Breast epithelium (tissue), 4 donors: ENCODE results near the gene RECQL. TPM values are rescaled to one million over a fixed set of nuclear protein-coding genes. Genes with fewer than 3 reads are reported as not detected.
"Not testable (repeated sequence)": the region's sequence is repeated elsewhere in the genome, so short reads cannot be mapped to it uniquely, and the experiment has no call there.

Source experiments
- DNase-seq, 2 donors: peaks; one replicate each; pipeline ENCODE4 v3.0.0-alpha.2; 2019; ENCODE audit warnings: low spot score in 2 of 2
- H3K27ac ChIP-seq, 2 donors: fragments of 200-600 bp; sonication (generic) in 1 of 2; one replicate each; pipeline ENCODE4 v1.5.1; 2016 to 2019; ENCODE audit warnings: mild to moderate bottlenecking in 1 of 2
- H3K27me3 ChIP-seq, 2 donors: fragments of 200-600 bp; sonication (generic) in 1 of 2; one replicate each; pipeline versions ENCODE4 v1.5.1 to v1.6.0; 2017 to 2019; ENCODE audit warnings: control low read depth in 1 of 2, mild to moderate bottlenecking in 1 of 2
- H3K36me3 ChIP-seq: fragments of 200-600 bp; one replicate; pipeline ENCODE4 v1.5.1; 2019
- H3K4me1 ChIP-seq, 2 donors: fragments of 200-600 bp; sonication (generic); one replicate each; pipeline ENCODE4 v1.5.1; 2016 to 2019; ENCODE audit warnings: control low read depth in 1 of 2
- H3K4me3 ChIP-seq, 3 donors: fragments of 200-600 bp; sonication (generic); 1 replicate in 2 of 3; 2 replicates in 1 of 3; pipeline ENCODE4 v1.5.1; 2016 to 2019; ENCODE audit warnings: mild to moderate bottlenecking in 3 of 3, moderate library complexity in 2 of 3
- H3K9me3 ChIP-seq, 2 donors: fragments of 200-600 bp; sonication (generic) in 1 of 2; one replicate each; pipeline ENCODE4 v1.5.1; 2016 to 2019; ENCODE audit warnings: control low read depth in 1 of 2
- CTCF ChIP-seq, 3 donors: fragments of 450-650 bp; IDR thresholded peaks; one replicate each; pipeline ENCODE4 v1.5.1; 2016 to 2017; ENCODE audit warnings: antibody characterized with exemption in 3 of 3, mild to moderate bottlenecking in 3 of 3, moderate library complexity in 3 of 3
- POLR2A ChIP-seq: fragments of 450-650 bp; IDR thresholded peaks from one replicate; pipeline ENCODE4 v1.6.1; 2016; ENCODE audit warnings: antibody characterized with exemption, mild to moderate bottlenecking, moderate library complexity
- POLR2AphosphoS5 ChIP-seq, 3 donors: sonication (generic); formaldehyde crosslinking; IDR thresholded peaks; one replicate each; pipeline ENCODE4 v1.6.1; 2017; ENCODE audit warnings: antibody characterized with exemption in 3 of 3
- intact Hi-C: fragments of 100-400 bp; cut with DNase I; formaldehyde crosslinking; loops from one replicate; pipeline ENCODE4 v1.15.1; 2023; ENCODE audit warnings: low total_unique reads
- total RNA-seq, 3 donors: library from RNA; depleted of rRNA; stranded (reverse); fragments of >200 nt; gene quantifications; one replicate each; pipeline ENCODE4 v1.1.0, GENCODE V29; 2016

The RECQL gene
- total RNA-seq, 3 donors from 2014 or later = 33.8 to 46.2 (median 37.0) TPM

GRCh38 chr12:21428241-21428640, 73.2 kb downstream of the RECQL start:
- intact Hi-C loops = no loop called here

GRCh38 chr12:21419009-21419699, 82.3 kb downstream of the RECQL start:
- H3K36me3 ChIP-seq, H3K27ac ChIP-seq, intact Hi-C loops, H3K4me3 ChIP-seq, DNase-seq, H3K9me3 ChIP-seq, H3K27me3 ChIP-seq, H3K4me1 ChIP-seq: not testable (repeated sequence)

More at GRCh38 chr12:21428241-21428640, 73.2 kb downstream of the RECQL start:
- Histone ChIP-seq H3K27ac (no peak overlapping the region), H3K36me3 (no peaks in the 10 kb centered on the region), H3K9me3 (no peaks in the 10 kb centered on the region), H3K4me1 (no peaks in the 10 kb centered on the region), H3K4me3 (no peak overlapping the region), H3K27me3 (peaks cover 0 to 7% of the 10 kb centered on the region in 2 donors)
- TF ChIP-seq POLR2AphosphoS5 (IDR thresholded peaks at IDR 0.05) (no peak), CTCF (IDR thresholded peaks at IDR 0.05) (no peak), POLR2A (no peak)
- no peak for DNase-seq

Other genes starting within 250 kb of the RECQL start
- 1 to 10 TPM in 1 of 3 donors, under 1 TPM in 1, not detected in 1; 0.33 to 5.4 TPM for gene SLCO1A2, start 166.7 kb downstream of the RECQL start, total RNA-seq
- gene IAPP, start 128.7 kb downstream of the RECQL start, total RNA-seq = not detected
- 10 to 100 TPM; 23.6 to 37.9 (median 30.4) TPM for gene PYROXD1, start 64.0 kb downstream of the RECQL start, total RNA-seq
- 10 to 100 TPM; 24.9 to 32.6 (median 30.9) TPM for gene GOLT1B, start 154 bp upstream of the RECQL start, total RNA-seq
- 10 to 100 TPM in 1 of 3 donors, 1 to 10 TPM in 2; 1.0 to 84.3 (median 1.3) TPM for gene SPX, start 24.7 kb upstream of the RECQL start, total RNA-seq
- 10 to 100 TPM in 1 of 3 donors, under 1 TPM in 1, not detected in 1; 0.15 to 11.4 TPM for gene GYS2, start 103.2 kb upstream of the RECQL start, total RNA-seq
- gene LDHB, start 156.2 kb upstream of the RECQL start, total RNA-seq = 1,000 to 10,000 TPM in 1 of 3 donors, 100 to 1,000 TPM in 2; 235 to 1,093 (median 257) TPM